GM21381 (cell line): ENCODE data around the gene ALDH9A1.
"Not testable (repeated sequence)": the region's sequence is repeated elsewhere in the genome, so short reads cannot be mapped to it uniquely, and the experiment has no call there.

Experiments
- ATAC-seq: cut with Tn5 transposase; IDR thresholded peaks from one replicate; pipeline ENCODE4 v1.9.1; 2021; ENCODE audit warnings: mild to moderate bottlenecking, moderate library complexity; ENCODE audit not compliant: unreplicated experiment

ALDH9A1 gene

DNA sequence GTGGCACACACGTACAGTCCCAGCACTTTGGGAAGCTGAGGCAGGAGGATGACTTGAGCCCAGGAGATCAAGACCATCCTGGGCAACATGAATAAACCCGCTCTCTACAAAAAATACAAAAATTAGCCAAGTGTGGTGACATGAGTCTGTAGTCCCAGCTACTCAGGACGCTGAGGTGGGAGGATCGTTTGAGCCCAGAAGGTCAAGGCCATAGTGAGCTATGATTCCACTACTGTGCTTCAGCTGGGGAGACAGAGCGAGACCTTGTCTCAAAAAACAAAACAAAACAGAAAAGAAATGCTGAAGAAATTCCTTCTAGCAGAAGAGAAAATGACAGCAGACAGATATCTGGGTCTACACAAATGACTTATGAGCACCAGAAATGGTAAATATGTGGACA, 10.3 kb downstream of the ALDH9A1 start:
- ATAC-seq, result no peak

DNA sequence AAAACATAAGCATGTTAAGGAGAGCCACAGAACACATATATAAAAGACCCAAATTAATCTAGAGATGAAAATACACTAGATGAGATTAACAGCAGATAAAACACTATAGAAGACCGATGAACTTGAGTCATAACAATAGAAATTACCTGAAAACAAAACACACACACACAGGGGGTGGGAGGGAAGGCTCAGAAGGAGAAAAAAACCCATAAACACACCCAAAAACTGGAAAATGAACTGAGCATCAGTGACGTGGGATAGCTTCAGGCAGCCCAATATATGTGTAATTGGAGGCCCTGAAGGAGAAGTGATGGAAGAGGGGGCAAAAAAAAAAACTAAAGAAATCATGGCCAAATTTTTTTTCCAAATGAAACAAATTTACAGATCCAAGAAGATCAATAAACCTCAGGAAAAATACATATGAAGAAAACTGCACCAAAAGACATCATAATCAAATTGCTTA, 11.4 kb downstream of the ALDH9A1 start:
- ATAC-seq, result peak; percentile 31

DNA sequence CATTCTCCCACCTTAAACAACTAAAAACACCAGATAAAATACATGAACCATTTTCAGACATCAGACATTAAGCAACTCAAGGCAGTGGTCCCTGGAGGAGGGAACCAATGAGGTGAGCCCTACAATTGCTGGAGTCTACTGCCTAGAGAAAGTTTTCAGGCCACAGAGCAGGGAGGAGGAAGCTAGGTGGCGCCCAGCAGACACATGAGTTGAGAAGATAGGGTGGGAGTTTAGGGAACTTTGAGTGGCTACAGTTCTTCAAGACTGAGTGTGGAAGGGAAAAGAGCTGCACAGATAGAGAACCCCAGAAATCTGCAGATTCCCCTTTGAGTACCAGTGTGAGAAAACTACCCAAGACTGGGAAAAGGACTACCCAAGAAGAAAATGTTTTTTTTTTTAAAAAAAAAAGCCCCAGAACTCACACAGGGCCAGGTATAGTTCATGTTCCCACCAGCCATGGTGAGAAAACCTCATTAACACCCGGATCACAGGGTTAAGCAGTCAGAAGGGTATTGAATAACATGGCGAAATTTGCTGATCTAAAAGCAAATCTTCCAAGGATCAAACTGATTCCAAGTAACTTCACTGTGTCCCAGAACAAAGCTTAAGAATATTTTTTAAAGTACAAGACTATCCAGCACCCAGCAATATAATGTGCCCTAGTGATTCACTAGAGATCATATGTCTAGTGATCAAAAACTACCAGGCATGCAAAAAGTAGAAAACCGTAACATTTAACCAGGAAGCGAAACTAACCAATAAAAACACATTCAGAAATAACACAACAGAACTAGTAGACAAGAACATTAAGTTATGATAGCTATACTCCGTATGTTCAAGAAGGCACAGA, 12.0 kb downstream of the ALDH9A1 start:
- ATAC-seq, result peak; percentile 51

DNA sequence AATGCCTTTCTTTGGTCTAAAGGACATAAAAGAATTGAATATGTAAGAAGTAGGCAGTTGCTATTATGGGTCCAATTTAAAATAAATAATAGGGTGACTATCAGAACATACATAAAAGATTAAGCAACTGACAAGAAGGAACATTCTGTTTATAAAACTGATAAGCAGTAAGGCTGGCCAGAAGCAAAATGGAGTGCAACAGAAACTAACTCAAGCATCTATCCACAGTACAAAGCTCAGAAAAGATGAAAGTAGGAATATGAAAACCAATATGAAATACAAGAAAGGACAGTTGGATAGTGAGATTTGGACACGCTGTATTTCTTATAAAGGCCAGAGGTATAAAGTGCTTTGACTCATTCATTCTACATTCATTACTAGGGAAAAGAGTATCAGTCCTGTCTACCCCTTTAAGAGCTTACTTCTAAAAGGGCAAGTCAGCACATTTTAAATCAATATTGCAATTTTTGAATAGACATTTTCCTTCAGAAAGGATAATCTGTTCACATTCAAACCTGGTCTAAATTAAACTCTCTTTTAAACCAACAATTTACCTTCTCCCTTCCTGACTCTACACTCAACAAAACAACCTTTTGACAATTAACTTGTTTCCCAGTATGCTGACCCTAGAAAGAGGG, 14.4 kb downstream of the ALDH9A1 start:
- ATAC-seq, result no peak

DNA sequence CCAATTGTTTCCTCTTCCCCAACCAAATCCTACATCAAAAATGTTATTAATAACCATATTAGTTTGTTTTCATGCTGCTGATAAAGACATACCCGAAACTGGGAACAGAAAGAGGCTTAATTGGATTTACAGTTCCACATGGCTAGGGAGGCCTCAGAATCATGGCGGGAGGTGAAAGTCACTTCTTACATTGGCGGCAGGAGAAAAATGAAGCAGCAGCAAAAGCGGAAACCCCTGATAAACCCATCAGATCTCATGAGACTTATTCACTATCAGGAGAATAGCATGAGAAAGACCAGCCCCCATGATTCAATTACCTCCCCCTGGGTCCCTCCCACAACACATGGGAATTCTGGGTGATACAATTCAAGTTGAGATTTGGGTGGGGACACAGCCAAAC, 17.6 kb downstream of the ALDH9A1 start:
- not testable (repeated sequence) for ATAC-seq

DNA sequence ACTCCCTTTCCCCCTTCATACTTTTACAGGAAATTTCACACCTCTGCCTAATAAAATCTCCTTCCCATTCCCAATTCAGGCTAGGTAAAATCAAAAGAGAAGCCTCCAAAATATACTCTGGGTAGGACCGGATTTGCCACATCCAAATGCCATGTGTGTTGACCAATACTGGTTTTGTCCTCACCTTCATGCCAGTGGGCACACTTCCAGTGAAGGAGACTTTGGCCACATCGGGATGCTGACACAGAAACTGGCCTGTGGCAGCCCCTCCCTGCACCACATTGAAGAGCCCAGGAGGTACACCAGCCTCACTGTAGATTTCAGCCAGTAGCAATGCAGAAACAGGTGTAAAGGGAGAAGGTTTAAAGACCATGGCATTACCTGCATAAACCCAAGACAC, 18.1 kb downstream of the ALDH9A1 start:
- ATAC-seq, result no peak

DNA sequence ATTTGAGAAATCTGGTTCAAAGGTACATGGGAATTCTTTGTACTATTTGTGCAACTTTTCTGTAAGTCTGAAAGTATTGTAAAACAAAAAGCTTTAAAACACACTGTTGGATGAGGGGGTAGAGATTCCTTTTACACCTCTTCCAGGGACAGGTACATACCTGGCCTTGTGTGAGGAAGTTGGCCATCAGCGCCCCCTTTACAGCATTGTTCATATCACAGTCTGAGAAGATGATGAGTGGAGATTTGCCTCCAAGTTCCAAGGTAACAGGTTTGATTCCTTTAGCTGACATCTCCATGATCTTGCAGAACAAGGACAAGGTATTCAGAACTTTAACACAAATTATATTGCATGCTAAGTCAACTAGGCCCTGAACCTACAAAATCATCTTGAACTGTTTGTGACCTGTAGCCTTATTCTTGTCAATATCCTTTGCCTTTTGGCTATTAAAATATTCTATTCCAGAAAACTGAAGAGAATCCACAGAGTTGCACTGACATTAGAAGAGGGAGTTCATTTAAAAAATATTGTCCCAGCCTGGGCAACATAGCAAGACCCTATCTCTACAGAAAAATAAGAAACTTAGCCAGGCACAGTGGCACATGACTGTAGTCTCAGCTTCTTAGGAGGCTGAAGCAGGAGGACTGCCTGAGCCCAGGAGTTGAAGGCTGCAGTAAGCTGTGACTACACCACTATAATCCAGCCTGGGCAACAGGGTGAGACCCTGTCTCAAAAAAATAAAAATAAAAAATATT, 18.9 kb downstream of the ALDH9A1 start:
- no peak for ATAC-seq

DNA sequence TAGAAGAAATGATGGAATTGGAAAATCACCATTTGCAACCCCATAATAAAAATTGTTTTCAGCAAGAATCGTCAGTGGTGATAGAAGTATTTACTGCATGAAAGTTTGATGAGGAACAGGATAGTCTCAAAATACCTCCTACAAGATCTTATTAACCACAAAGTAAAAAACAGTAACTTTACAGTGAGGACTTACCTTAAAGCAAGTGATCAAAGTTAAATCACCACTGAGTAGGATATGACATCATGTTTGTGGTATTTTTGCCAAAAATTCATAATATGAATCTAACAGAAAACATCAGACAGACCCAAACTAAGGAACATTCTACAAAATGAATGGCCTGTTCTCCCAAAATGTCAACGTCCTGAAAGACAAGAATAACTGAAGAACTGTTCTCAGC, 19.9 kb downstream of the ALDH9A1 start:
- no peak for ATAC-seq

DNA sequence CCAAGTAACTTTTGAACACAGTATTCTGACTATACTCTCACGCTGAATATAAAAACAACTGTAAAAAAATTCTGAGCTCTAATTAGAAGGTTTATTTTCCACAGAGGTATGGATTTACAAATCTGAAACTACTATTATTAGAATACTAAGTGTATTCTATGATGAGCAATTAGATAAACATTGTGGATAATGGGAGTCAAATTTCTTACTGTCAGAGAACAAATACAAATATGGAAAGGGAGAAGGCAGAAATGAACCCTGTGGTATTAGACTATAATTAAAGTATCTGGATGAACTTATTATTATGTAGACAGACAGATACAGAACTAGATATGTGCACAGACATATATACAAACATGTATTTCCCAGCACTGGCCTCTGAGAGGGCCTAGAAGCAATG, 22.6 kb downstream of the ALDH9A1 start:
- ATAC-seq, result no peak

DNA sequence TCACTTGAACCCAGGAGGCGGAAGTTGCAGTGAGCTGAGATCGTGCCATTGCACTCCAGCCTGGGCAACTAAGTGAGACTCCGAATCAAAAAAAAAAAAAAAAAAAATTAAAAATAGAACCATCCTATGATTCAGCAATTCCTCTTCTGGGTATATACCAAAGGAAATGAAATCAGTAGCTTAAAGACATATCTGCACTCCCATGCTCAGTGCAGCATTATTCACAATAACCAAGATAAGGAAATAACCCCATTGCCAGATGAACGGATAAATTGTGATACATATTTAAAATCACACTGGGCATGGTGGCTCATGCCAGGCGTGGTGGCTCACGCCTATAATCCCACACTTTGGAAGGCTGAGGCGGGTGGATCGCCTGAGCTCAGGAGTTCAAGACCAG, 23.8 kb downstream of the ALDH9A1 start:
- ATAC-seq, result no peak

DNA sequence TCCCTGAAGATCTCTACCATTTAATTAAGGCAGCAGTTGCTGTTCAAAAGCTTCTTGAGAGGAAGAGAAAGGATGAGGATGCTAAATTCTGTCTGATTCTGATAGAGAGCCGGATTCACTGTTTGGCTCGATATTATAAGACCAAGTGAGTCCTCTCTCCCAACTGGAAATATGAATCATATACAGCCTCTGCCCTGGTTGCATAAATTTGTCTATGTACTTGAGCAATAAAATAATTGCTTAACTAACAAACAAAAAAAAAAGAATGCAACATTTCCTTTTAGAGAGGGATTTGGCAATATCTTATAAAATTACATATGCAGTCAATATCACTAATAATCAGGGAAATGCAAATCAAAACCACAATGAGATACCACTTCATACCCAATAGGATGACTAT, 26.8 kb downstream of the ALDH9A1 start:
- no peak for ATAC-seq

DNA sequence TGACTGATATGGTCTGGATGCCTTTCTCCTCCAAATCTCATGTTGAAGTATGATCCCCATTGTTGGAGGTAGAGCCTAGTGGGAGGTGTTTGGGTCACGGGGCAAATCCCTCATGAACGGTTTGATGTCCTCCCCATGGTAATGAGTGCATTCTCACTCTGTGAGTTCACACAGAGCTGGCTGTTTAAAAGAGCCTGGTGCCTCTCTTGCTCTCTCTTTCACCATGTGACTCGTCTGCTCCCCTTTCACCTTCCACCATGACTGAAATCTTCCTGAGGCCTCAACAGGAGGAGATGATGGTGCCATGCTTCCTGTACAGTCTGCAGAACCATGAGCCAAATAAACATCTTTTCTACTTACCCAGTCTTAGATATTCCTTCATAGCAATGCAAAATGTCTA, 30.2 kb downstream of the ALDH9A1 start:
- ATAC-seq, result no peak

DNA sequence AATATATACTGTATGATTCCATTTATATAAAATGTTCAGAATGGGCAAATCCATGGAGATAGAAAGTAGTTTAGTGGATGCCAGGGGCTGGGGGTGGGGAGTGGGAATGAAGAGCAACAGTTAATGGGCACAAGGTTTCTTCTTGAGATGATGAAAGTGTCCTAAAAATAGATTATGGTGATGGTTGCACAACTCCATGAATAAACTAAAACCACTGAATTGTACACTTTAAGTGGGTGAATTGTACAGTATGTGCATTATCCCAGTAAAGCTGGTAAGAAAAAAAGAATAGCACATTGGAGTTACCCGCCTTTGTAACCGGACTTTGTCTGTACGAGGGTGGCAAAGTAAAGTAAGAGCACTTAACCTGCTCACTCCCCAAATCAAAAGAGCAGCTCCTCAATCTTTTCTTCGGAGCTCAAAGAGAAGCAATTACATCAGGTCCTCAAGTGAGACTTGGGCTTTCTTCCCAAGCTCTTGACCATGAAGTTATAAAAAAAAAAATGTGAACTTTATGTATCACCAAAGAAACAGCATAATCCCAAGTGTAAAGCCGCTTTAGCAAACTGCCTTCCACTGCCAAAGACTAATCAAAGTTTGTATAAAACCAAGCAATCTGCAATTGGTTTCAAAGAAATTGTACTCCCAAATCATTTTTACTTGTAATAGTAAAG, 32.1 kb downstream of the ALDH9A1 start:
- ATAC-seq, result no peak

DNA sequence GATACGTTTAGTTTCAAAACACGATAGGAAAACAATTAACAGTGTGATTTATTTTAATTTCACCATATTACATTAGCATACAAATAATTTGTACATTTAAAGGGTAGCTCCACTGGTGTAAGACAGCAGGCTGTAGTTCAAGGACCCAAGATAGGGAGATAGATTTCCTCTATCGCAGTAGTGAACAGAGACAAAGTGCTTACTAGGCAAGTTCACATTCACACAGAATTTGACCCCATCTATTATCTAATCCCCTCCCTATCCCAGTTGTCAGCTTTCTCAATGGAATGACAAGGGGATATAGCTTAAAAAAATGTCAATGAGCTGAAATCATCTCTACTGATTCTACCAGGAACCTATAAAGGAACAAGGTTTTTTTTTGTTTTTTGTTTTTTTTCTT, 36.2 kb downstream of the ALDH9A1 start:
- ATAC-seq, result no peak

DNA sequence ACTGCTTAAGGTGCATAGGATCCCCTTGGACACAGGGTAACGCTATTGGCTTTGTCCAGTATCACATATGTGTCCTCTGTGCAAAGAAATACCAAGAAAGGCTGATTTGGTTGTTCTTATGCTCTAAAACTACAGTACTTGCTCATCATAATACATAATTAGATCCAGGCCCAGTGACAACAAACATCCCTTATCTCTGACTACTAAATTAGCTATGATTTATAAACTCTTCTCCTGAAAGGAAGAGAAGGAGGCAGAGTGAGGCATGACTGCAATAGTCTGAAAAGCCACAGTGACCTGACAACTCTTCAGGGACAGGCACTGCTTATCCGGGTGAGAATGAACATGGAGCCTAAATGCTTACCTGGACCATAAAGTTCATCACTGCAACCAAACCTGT, 36.7 kb downstream of the ALDH9A1 start:
- no peak for ATAC-seq

DNA sequence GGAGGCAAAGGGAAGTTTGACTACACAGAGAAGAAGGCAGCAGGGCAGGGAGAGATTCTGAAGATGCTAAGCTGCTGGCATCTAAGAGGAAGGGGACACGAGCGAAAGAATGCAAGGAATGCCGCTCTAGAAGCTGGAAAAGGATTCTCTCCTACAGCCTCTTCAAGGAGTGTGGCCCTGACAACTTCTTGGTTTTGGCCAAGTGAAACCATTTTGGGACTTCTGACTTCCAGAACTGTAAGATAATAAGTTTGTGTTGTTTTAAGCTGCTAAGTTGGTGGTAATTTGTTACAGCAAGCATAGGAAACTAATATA, 38.8 kb downstream of the ALDH9A1 start:
- ATAC-seq, result no peak

DNA sequence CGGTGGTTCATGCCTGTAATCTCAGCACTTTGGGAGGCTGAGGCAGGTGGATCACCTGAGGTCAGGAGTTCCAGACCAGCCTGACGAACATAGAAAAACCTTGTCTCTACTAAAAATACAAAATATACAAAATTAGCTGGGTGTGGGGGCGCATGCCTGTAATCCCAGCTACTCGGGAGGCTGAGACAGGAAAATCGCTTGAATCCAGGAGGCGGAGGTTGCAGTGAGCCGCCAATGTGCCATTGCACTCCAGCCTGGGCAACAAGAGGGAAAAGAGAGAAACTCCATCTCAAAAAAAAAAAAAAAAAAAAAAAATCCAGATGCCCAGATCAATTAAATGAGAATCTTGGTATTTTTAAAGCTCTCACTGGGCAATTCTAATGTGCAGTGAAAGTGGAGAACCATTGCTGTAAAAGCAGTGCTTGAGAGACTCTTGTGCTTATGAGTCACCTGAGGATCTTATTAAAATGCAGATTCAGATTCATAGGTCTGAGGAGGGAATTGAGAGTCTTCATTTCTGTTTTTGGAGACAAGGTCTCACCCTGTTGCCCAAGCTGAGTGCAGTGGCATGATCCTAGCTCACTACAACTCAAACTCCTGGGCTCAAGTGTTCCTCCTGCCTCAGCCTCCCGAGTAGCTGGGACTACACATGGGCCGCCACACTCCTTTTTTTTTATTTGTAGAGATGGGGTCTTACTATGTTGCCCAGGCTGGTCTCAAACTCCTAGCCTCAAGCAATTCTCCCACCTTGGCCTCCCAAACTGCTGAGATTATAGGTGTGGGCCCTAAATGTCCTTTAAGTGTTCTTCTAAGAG, 39.4 kb downstream of the ALDH9A1 start:
- ATAC-seq, result not testable (repeated sequence)

DNA sequence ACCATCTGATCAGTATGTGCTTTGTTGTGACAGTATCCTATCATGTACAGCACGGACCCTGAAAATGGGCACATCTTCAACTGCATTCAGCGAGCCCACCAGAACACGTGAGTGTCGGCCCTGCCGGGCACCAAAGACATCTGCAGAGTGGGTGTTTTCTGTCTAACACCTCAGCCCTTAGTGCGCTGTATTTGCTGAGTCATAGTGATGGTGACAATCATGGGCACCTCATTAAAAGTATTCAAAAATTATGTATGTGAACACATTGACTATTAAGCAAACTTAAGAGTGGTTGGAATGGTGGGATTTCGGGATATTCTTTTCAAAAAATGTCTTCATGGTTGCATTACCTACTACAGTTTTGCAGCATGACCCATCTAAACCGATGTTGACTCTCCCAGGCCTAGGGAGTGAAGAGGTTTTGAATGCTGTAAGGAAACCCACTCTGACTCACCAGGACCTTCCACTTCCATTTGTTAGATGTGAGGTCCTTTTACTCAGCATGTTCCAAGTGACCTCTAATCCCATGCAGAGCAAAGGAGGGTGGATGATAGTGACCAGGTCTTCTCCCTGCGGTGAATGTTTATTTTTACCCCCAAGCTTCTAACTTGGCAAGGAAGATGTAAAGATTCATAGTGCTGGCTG, 47.3 kb downstream of the ALDH9A1 start:
- ATAC-seq, result no peak

DNA sequence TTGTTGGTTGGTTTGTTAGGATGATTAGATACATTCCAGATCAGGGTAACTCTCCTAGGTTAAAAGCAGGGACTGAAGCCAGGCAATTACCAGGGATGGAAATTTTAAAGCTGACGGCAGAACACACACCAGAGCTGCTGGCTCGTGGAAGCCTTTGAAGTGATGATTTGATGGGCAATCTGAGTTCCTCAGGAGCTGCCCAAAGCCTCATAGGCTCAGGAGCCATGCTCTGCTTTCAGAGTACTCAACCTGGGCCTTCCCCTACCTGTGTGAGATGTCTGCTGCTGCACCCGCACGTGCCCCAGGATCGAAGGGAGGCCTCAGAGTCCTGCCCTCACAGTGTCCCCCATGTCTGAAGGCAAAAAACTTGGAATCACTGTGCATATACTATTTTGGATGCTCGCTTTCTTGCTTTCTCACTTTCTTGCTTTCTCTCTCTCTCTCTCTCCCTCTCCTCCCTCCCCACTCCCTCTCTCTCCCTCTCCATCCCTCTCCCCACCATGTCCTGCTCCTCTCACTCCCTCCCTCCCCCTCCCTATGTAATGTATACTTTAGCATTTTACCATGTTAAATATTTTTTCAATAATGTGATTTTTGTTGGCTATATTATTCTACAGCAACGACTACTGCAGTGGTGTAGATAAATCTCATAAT, 49.3 kb downstream of the ALDH9A1 start:
- ATAC-seq, result no peak

DNA sequence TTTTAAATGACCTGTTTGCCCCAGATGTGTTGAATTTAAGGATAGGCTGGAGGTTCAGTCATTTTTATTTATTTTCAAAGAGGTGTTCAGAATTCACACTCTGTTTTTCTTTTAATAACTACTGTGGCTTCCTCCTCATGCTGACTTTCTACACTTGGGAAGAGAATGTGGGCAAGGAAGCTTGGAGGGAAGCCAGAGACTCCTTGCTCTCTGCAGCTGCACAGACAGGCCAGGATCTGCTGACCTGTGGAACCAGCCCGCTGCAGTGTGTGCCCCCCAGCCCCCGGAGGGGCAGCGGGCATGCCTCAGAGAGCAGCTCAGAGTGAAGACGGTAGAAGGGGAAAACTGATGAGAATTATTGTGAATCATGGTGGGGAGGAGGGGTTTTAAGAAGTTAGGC, 50.4 kb downstream of the ALDH9A1 start:
- ATAC-seq, result no peak
